Mucosa of rectum (tissue), 2 donors: ENCODE measurements around the gene SORCS2.

Experiments
- H3K27ac ChIP-seq, 2 donors: one replicate each; pipeline ENCODE4 v1.7.0; 2013; ENCODE audit warnings: inconsistent platforms in 2 of 2, low read depth in 2 of 2, low read length in 2 of 2
- H3K27me3 ChIP-seq, 2 donors: one replicate each; pipeline ENCODE4 v1.7.0; 2013; ENCODE audit warnings: low read length in 2 of 2; ENCODE audit not compliant: control insufficient read depth in 2 of 2, insufficient read depth in 2 of 2
- H3K36me3 ChIP-seq, 2 donors: one replicate each; pipeline ENCODE4 v1.7.0; 2013; ENCODE audit warnings: low read length in 2 of 2; ENCODE audit not compliant: control insufficient read depth in 2 of 2, insufficient read depth in 2 of 2
- H3K4me1 ChIP-seq, 2 donors: one replicate each; pipeline ENCODE4 v1.7.0; 2013; ENCODE audit warnings: low read length in 2 of 2, mild to moderate bottlenecking in 1 of 2; ENCODE audit not compliant: control insufficient read depth in 2 of 2, insufficient read depth in 2 of 2
- H3K4me3 ChIP-seq, 2 donors: one replicate each; pipeline ENCODE4 v1.7.0; 2013; ENCODE audit warnings: low read length in 2 of 2
- H3K9ac ChIP-seq, 2 donors: one replicate each; pipeline ENCODE4 v1.7.0; 2013; ENCODE audit warnings: low read length in 2 of 2, low read depth in 1 of 2, mild to moderate bottlenecking in 1 of 2
- H3K9me3 ChIP-seq, 2 donors: one replicate each; pipeline ENCODE4 v1.7.0; 2013; ENCODE audit warnings: low read length in 2 of 2; ENCODE audit not compliant: control insufficient read depth in 2 of 2
- donor health status: healthy.
- donor health status: Normal muscosa, but diverticular disease.

SORCS2 gene

GRCh38 chr4:7649741-7650531 lies 457.6 kb downstream of the SORCS2 start:
- H3K9ac ChIP-seq = no peak overlapping the region
- H3K4me3 ChIP-seq = no peak overlapping the region

GRCh38 chr4:7650606-7651385 lies 458.5 kb downstream of the SORCS2 start:
- H3K4me3 ChIP-seq = no peak overlapping the region
- H3K27ac ChIP-seq = peak overlapping the region in 1 of 2 donors; percentile 24
- no peaks in the 10 kb centered on the region for H3K36me3 ChIP-seq
- H3K9me3 ChIP-seq = no peaks in the 10 kb centered on the region
- H3K27me3 ChIP-seq = no peaks in the 10 kb centered on the region
- H3K4me1 ChIP-seq = peaks cover 5 to 8% of the 10 kb centered on the region in 2 donors
- no peak overlapping the region for H3K9ac ChIP-seq

More at GRCh38 chr4:7649741-7650531, 457.6 kb downstream of the SORCS2 start:
- H3K36me3 ChIP-seq = no peaks in the 10 kb centered on the region
- H3K27ac ChIP-seq = peak overlapping the region; percentile 17 to 24
- no peaks in the 10 kb centered on the region for H3K9me3 ChIP-seq
- H3K27me3 ChIP-seq = no peaks in the 10 kb centered on the region
- H3K4me1 ChIP-seq = peaks cover 5 to 8% of the 10 kb centered on the region in 2 donors

GRCh38 chr4:7651461-7651921 lies 459.2 kb downstream of the SORCS2 start:
- Histone ChIP-seq H3K27me3 (no peaks in the 10 kb centered on the region), H3K36me3 (no peaks in the 10 kb centered on the region), H3K4me3 (no peak overlapping the region), H3K9me3 (no peaks in the 10 kb centered on the region), H3K4me1 (peaks cover 5 to 8% of the 10 kb centered on the region in 2 donors), H3K27ac (no peak overlapping the region), H3K9ac (no peak overlapping the region)

GRCh38 chr4:7652006-7652405 lies 459.7 kb downstream of the SORCS2 start:
- Histone ChIP-seq H3K4me1 (peaks cover 5 to 8% of the 10 kb centered on the region in 2 donors), H3K9me3 (no peaks in the 10 kb centered on the region), H3K9ac (no peak overlapping the region), H3K36me3 (no peaks in the 10 kb centered on the region), H3K27ac (no peak overlapping the region), H3K4me3 (no peak overlapping the region), H3K27me3 (no peaks in the 10 kb centered on the region)

- Histone ChIP-seq H3K9me3 (no peaks in the 10 kb centered on the region), H3K36me3 (no peaks in the 10 kb centered on the region), H3K27me3 (no peaks in the 10 kb centered on the region), H3K4me1 (peaks cover 5 to 8% of the 10 kb centered on the region in 2 donors), H3K9ac (no peak overlapping the region), H3K27ac (no peak overlapping the region), H3K4me3 (no peak overlapping the region)
Observed at GRCh38 chr4:7652451-7652881, 460.1 kb downstream of the SORCS2 start.

GRCh38 chr4:7652906-7653305 lies 460.6 kb downstream of the SORCS2 start:
- H3K36me3 ChIP-seq = no peaks in the 10 kb centered on the region
- H3K9me3 ChIP-seq = no peaks in the 10 kb centered on the region
- H3K27ac ChIP-seq = no peak overlapping the region
- no peaks in the 10 kb centered on the region for H3K27me3 ChIP-seq
- no peak overlapping the region for H3K4me3 ChIP-seq
- peaks cover 5 to 8% of the 10 kb centered on the region in 2 donors for H3K4me1 ChIP-seq
- no peak overlapping the region for H3K9ac ChIP-seq

GRCh38 chr4:7653510-7654369 lies 461.4 kb downstream of the SORCS2 start:
- no peaks in the 10 kb centered on the region for H3K36me3 ChIP-seq
- H3K9me3 ChIP-seq = no peaks in the 10 kb centered on the region
- peaks cover 5 to 8% of the 10 kb centered on the region in 2 donors for H3K4me1 ChIP-seq
- H3K27ac ChIP-seq = no peak overlapping the region
- no peak overlapping the region for H3K9ac ChIP-seq
- no peak overlapping the region for H3K4me3 ChIP-seq
- no peaks in the 10 kb centered on the region for H3K27me3 ChIP-seq

- Histone ChIP-seq H3K27ac (no peak overlapping the region), H3K4me1 (peaks cover 2 to 8% of the 10 kb centered on the region in 2 donors), H3K36me3 (no peaks in the 10 kb centered on the region), H3K4me3 (no peak overlapping the region), H3K27me3 (no peaks in the 10 kb centered on the region), H3K9ac (no peak overlapping the region), H3K9me3 (no peaks in the 10 kb centered on the region)
Observed at GRCh38 chr4:7654550-7655445, 462.5 kb downstream of the SORCS2 start.
